H1 (cell line): ENCODE results near the gene MAPK13. TPM values are rescaled to one million over a fixed set of nuclear protein-coding genes. Genes with fewer than 3 reads are reported as not detected.

Experiments
- CBX8 ChIP-seq: fragments of 300-800, 300-1000 bp; sonication (generic); IDR thresholded peaks from 2 replicates; pipeline ENCODE4 v1.7.1; 2016; ENCODE audit warnings: low read depth, low read length, borderline replicate concordance
- CTCF ChIP-seq, 3 experiments: IDR thresholded peaks; 1 replicate in 2 of 3; 2 replicates in 1 of 3; pipeline versions ENCODE4 v1.5.1 to v1.6.1; 2011; ENCODE audit warnings: low read length in 3 of 3, mild to moderate bottlenecking in 3 of 3, inconsistent platforms in 2 of 3, low read depth in 1 of 3, moderate library complexity in 1 of 3; ENCODE audit not compliant: insufficient read depth in 1 of 3; ENCODE audit errors: control extremely low read depth in 1 of 3
- EZH2 ChIP-seq: fragments of 200-600 bp; sonication (generic); IDR thresholded peaks from 2 replicates; pipeline ENCODE4 v1.7.1; 2012; ENCODE audit warnings: low read depth, mild to moderate bottlenecking, moderate library complexity, low read length, inconsistent platforms; ENCODE audit not compliant: severe bottlenecking
- PHF8 ChIP-seq: fragments of 200-600 bp; sonication (generic); conservative IDR thresholded peaks from 2 replicates; pipeline ENCODE4 v1.7.1; 2012; ENCODE audit warnings: low read depth, mild to moderate bottlenecking, inconsistent platforms, low read length, moderate library complexity
- RXRA ChIP-seq: IDR thresholded peaks from 2 replicates; pipeline ENCODE4 v1.6.1; 2011; ENCODE audit warnings: low read depth, mild to moderate bottlenecking, low read length, moderate library complexity; ENCODE audit not compliant: insufficient read depth
- SRF ChIP-seq: IDR thresholded peaks from 2 replicates; pipeline ENCODE4 v1.6.1; 2011; ENCODE audit warnings: mild to moderate bottlenecking, low read depth, low read length, moderate library complexity
- polyA plus RNA-seq, 7 experiments: library from polyadenylated mRNA; depleted of rRNA in 3 of 7; stranded (reverse) in 5 of 7; unstranded in 2 of 7; fragments of >200 nt in 5 of 7; fragments of 200-250 nt in 2 of 7; gene quantifications; 1 replicate in 5 of 7; 2 replicates in 1 of 7; 4 replicates in 1 of 7; pipeline versions ENCODE4 v1.2.1 to v1.2.3, GENCODE V29; 2011 to 2013; ENCODE audit warnings: missing spikeins in 2 of 7, mixed read lengths in 2 of 7
- total RNA-seq: library from RNA; stranded (reverse); fragmentation: NEBNext Ultra II Directional; extraction: Animal tissue kit (Norgen Biotek cat#: 25700); gene quantifications from 2 replicates; pipeline ENCODE4 v1.2.1, GENCODE V29; 2021
- TF ChIP-seq, protein P1 (sequence below): fragments of 300-600 bp; sonication (generic); IDR thresholded peaks from 2 replicates; pipeline ENCODE4 v1.7.1; 2012; ENCODE audit warnings: low read length, moderate library complexity, mild to moderate bottlenecking, inconsistent platforms; ENCODE audit not compliant: insufficient replicate concordance

Gene MAPK13
- total and polyA plus RNA-seq, 2 of the 8 experiments (the other 6 are each of a cell fraction or from before 2014, with no cell fraction given), result 10.1 to 14.1 TPM

GRCh38 chr6:36098253-36098919, 31.9 kb upstream of the MAPK13 start (continued):
- TF ChIP-seq, protein P1, sequence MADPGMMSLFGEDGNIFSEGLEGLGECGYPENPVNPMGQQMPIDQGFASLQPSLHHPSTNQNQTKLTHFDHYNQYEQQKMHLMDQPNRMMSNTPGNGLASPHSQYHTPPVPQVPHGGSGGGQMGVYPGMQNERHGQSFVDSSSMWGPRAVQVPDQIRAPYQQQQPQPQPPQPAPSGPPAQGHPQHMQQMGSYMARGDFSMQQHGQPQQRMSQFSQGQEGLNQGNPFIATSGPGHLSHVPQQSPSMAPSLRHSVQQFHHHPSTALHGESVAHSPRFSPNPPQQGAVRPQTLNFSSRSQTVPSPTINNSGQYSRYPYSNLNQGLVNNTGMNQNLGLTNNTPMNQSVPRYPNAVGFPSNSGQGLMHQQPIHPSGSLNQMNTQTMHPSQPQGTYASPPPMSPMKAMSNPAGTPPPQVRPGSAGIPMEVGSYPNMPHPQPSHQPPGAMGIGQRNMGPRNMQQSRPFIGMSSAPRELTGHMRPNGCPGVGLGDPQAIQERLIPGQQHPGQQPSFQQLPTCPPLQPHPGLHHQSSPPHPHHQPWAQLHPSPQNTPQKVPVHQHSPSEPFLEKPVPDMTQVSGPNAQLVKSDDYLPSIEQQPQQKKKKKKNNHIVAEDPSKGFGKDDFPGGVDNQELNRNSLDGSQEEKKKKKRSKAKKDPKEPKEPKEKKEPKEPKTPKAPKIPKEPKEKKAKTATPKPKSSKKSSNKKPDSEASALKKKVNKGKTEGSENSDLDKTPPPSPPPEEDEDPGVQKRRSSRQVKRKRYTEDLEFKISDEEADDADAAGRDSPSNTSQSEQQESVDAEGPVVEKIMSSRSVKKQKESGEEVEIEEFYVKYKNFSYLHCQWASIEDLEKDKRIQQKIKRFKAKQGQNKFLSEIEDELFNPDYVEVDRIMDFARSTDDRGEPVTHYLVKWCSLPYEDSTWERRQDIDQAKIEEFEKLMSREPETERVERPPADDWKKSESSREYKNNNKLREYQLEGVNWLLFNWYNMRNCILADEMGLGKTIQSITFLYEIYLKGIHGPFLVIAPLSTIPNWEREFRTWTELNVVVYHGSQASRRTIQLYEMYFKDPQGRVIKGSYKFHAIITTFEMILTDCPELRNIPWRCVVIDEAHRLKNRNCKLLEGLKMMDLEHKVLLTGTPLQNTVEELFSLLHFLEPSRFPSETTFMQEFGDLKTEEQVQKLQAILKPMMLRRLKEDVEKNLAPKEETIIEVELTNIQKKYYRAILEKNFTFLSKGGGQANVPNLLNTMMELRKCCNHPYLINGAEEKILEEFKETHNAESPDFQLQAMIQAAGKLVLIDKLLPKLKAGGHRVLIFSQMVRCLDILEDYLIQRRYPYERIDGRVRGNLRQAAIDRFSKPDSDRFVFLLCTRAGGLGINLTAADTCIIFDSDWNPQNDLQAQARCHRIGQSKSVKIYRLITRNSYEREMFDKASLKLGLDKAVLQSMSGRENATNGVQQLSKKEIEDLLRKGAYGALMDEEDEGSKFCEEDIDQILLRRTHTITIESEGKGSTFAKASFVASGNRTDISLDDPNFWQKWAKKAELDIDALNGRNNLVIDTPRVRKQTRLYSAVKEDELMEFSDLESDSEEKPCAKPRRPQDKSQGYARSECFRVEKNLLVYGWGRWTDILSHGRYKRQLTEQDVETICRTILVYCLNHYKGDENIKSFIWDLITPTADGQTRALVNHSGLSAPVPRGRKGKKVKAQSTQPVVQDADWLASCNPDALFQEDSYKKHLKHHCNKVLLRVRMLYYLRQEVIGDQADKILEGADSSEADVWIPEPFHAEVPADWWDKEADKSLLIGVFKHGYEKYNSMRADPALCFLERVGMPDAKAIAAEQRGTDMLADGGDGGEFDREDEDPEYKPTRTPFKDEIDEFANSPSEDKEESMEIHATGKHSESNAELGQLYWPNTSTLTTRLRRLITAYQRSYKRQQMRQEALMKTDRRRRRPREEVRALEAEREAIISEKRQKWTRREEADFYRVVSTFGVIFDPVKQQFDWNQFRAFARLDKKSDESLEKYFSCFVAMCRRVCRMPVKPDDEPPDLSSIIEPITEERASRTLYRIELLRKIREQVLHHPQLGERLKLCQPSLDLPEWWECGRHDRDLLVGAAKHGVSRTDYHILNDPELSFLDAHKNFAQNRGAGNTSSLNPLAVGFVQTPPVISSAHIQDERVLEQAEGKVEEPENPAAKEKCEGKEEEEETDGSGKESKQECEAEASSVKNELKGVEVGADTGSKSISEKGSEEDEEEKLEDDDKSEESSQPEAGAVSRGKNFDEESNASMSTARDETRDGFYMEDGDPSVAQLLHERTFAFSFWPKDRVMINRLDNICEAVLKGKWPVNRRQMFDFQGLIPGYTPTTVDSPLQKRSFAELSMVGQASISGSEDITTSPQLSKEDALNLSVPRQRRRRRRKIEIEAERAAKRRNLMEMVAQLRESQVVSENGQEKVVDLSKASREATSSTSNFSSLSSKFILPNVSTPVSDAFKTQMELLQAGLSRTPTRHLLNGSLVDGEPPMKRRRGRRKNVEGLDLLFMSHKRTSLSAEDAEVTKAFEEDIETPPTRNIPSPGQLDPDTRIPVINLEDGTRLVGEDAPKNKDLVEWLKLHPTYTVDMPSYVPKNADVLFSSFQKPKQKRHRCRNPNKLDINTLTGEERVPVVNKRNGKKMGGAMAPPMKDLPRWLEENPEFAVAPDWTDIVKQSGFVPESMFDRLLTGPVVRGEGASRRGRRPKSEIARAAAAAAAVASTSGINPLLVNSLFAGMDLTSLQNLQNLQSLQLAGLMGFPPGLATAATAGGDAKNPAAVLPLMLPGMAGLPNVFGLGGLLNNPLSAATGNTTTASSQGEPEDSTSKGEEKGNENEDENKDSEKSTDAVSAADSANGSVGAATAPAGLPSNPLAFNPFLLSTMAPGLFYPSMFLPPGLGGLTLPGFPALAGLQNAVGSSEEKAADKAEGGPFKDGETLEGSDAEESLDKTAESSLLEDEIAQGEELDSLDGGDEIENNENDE, result no peak
- TF ChIP-seq PHF8 (no peak), EZH2 (no peak), CTCF (IDR thresholded peaks at IDR 0.05; ENCODE audit: control extremely low read depth in 1 of 3, insufficient read depth in 1 of 3, low read depth in 1 of 3, low read length in 3 of 3) (no peak), CBX8 (no peak), SRF (no peak), RXRA (no peak)
